NB4 (cell line): ENCODE data around the gene RNF39.
A peak's percentile ranks its signal among the peaks of the same experiment; 100 is the strongest.

Experiments used
- CTCF ChIP-seq: IDR thresholded peaks from one replicate; pipeline ENCODE4 v1.5.1; 2012; ENCODE audit warnings: low read depth, low read length
- POLR2A ChIP-seq: IDR thresholded peaks from 2 replicates; pipeline ENCODE4 v1.6.1; 2011; ENCODE audit warnings: mild to moderate bottlenecking; ENCODE audit not compliant: insufficient read length; ENCODE audit errors: extremely low read depth
- TF ChIP-seq, protein P1 (sequence below): IDR thresholded peaks from 2 replicates; pipeline ENCODE4 v1.6.1; 2011; ENCODE audit warnings: low read depth, low read length

DNA sequence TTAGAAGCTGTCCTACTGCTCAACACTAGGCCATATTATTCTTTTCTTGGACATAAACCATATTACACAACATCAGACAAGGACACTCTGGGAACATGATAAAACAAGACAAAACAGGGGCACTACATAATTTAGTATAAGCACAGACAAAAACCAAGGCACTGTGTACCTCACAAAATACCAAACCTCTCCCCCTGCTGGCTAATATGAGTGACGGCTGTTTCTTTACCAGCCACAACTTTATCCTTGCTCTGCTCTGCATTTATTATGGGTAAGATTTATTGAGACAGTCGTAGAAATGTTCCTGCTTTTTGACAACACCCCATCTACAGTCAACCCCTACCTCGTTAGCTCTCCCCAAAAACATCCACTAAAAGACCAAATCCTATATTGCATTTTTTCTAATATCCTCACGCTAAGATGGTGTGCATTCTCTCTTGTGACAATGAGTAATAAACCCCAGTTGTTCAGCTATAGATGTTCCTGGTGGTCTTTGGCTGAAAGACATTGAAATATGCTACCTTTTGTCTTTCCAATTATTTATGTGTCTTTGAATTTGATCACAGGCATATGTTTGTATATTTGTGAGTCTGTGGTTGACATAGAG lies 38.3 kb downstream of the RNF39 start:
- peak; percentile 56 for TF ChIP-seq CTCF
- no peak for TF ChIP-seq POLR2A
- TF ChIP-seq, protein P1, sequence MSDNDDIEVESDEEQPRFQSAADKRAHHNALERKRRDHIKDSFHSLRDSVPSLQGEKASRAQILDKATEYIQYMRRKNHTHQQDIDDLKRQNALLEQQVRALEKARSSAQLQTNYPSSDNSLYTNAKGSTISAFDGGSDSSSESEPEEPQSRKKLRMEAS = no peak
